Stimulated activated CD8-positive, alpha-beta memory T cell treated with anti-CD3 and anti-CD28 coated beads, Interleukin-7, amount 100 ng/mL, for 24 hours (primary cell): Measurements from ENCODE around the gene DUXA.

Experiments
- DNase-seq: peaks from one replicate; pipeline ENCODE4 v3.0.0-alpha.2; 2020; ENCODE audit warnings: low read depth

DUXA gene

DNA sequence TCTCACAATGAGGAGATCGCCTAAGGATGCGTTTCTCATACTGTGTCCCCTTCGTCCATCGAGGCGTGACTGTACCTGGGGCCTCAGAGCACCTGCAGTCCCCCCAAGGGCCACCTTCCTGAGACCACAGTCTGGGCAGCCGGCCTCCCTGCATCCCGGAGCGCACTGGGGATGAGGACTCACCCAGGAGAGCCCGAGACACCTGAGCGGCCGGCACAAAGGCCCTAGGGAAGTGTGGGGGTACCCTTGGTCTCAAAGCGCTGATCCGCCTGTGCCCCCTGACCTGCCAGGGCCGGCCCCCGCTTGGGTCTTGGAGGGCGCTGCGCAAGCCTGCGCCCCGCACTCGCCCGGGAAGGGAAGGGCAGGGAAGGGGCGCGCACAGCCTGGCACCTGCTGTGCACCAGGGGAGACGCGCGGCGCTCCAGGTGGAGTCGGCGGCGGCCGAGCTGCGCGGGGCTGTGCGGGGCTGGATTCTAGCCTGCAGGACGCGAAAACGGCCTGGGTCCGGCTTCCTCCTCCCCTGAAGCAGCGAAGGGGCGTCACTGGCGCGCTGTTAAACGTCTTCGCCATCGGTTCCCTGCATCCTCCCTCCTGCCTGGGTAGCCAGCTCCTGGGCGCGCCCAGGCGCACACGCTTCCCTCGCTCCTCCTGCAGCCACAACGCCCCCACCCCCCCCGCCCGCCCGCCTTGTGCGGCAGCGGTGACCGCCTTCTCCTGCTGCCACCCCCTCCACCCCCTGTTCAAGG is 61.1 kb downstream of the DUXA start:
- no peak for DNase-seq
